Measurements from ENCODE around the gene CCER1.

- TF ChIP-seq CTCF (IDR thresholded peaks at IDR 0.05; ENCODE audit: low read depth, low read length), result no peak
- no peak for TF ChIP-seq EZH2phosphoT487 (IDR thresholded peaks at IDR 0.05; ENCODE audit: low read depth)
Observed at GRCh38 chr12:90999527-90999926, 44.6 kb upstream of the CCER1 start.
